GM21367 (cell line): Measurements from ENCODE around the gene ZDHHC7.
"Not testable (repeated sequence)": the region's sequence is repeated elsewhere in the genome, so short reads cannot be mapped to it uniquely, and the experiment has no call there.

ENCODE experiments used
- ATAC-seq: cut with Tn5 transposase; IDR thresholded peaks from one replicate; pipeline ENCODE4 v1.9.1; 2021; ENCODE audit not compliant: unreplicated experiment

ZDHHC7 gene

GRCh38 chr16:84947022-84947421 is 64.3 kb downstream of the ZDHHC7 start:
- no peak for ATAC-seq

GRCh38 chr16:84943620-84944019 is 67.7 kb downstream of the ZDHHC7 start:
- no peak for ATAC-seq

GRCh38 chr16:84942786-84943185 is 68.5 kb downstream of the ZDHHC7 start:
- no peak for ATAC-seq

GRCh38 chr16:84941921-84942320 is 69.4 kb downstream of the ZDHHC7 start:
- ATAC-seq = no peak

- ATAC-seq = no peak
Observed at GRCh38 chr16:84940670-84941551, 70.4 kb downstream of the ZDHHC7 start.

GRCh38 chr16:84938616-84939015 is 72.7 kb downstream of the ZDHHC7 start:
- ATAC-seq = not testable (repeated sequence)

- ATAC-seq = no peak
Observed at GRCh38 chr16:84937196-84938005, 73.9 kb downstream of the ZDHHC7 start.

- ATAC-seq = no peak
Observed at GRCh38 chr16:84933774-84934631, 77.3 kb downstream of the ZDHHC7 start.

- no peak for ATAC-seq
Observed at GRCh38 chr16:84932681-84933080, 78.7 kb downstream of the ZDHHC7 start.

GRCh38 chr16:84931506-84931905 is 79.8 kb downstream of the ZDHHC7 start:
- no peak for ATAC-seq

GRCh38 chr16:84931107-84931494 is 80.2 kb downstream of the ZDHHC7 start:
- ATAC-seq = no peak

GRCh38 chr16:84930298-84931106 is 80.8 kb downstream of the ZDHHC7 start:
- no peak for ATAC-seq

- ATAC-seq = no peak
Observed at GRCh38 chr16:84929421-84930297, 81.7 kb downstream of the ZDHHC7 start.

- no peak for ATAC-seq
Observed at GRCh38 chr16:84928679-84929420, 82.5 kb downstream of the ZDHHC7 start.

- no peak for ATAC-seq
Observed at GRCh38 chr16:84927621-84928591, 83.4 kb downstream of the ZDHHC7 start.

- ATAC-seq = no peak
Observed at GRCh38 chr16:84926462-84926861, 84.9 kb downstream of the ZDHHC7 start.

GRCh38 chr16:84925773-84926372 is 85.5 kb downstream of the ZDHHC7 start:
- ATAC-seq = no peak
